CMK (cell line): ENCODE measurements around the gene CA10.

Source experiments
- DNase-seq: peaks from one replicate; pipeline ENCODE4 v3.0.0-alpha.2; 2010; ENCODE audit warnings: low read depth

CA10 gene

DNA sequence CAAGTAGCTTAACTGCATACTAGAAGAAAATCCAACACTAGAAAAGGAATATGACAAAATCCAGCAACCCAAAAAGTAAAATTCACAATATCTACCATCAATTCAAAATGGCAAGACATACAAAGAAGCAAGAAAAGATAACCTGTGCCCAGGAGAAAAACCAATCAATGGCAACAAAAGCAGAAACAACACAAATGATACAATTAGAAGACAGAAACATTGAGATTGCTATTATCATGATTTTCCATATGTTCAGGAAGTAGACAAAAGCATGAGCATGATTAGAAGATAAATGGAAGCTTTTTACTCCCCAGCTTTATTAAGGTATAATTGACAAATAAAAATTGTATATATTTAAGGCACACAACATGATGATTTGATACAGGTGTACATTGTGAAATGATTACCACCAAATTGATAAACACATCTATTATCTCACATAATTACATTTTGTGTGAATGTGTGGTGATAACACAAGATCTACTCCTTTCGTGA is 117.3 kb downstream of the CA10 start:
- no peak for DNase-seq

DNA sequence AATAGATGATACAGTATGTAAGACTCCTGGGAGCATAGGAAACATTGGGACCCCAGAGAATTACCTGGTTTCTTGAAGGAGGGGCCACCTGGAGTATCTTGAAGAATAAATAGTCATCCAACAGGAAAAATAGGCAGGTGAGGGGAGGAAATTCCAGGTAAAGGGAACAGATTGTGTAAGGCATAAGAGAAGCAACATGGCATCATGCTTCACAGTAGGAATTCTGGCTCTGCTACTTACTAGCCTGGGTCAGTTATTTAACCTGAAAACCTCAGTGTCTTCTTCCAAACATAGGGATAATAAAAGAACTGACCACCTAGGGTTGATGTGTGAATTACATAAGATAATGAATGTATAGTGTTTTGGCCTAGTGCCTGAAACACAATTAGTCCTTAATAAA is 122.1 kb downstream of the CA10 start:
- DNase-seq, result no peak

DNA sequence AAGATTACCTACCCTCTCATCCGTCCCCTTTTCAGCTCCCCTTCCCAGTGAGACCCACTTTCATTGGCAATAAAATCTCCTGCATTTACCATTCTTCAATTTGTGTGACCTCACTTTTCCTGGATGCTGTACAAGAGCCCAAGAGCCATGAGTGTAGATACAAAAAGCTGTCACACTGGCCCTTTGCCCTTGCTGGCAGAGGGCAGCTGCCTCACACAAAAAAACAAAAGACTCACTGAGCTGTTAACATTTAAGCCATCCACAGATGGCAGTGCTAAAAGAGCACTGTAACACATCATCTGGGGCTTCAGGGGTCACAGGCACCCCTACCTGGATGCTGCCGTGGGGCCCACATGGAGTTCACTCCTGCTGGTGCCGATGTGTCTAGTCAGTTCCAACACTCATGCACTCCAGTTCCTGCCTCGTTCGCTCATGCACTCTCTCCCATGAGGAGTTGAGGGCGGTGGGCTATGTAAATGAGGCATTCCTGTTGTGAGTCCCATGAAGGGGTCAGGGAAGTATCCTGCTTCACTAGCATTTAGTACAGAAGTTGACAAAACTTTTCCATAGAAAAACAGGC is 123.1 kb downstream of the CA10 start:
- DNase-seq, result no peak

DNA sequence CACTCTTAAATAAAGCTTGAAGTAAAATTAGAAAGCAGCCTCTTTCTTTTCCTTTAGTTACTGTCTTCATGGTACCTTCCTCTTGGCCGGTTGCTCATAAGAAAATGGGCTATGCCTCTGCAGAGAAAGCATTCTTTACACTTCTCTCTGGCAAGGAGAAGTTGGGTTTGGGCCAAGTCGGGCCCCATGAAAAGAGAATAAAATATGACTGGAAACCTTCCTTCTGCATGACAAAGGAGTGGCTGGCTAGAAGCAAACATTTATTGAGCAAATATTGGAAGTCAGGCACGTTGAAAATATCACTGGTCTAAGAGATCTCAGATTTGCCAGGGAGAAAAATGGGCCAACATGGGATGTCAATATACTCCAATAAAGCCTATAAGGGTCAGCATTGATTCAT is 126.1 kb downstream of the CA10 start:
- DNase-seq, result no peak

DNA sequence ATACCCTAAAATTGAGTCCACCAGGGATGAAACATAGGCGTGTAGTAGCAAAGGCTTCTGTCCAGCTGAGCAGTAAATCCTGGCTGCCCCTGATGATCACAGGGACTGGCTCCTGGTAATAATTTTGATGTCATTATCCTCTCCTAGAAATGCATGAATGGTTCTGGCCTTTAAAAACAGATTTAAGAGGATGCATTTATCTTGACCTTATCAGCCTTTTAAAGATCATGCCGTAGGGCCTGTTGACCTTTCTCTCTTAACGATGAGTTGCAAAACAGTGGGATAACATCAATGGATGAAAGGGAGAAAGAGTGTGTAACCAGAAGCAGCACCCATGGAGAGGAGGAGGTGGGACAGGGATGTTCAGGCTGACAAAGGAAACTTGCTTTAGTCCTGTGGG is 128.5 kb downstream of the CA10 start:
- DNase-seq, result no peak

DNA sequence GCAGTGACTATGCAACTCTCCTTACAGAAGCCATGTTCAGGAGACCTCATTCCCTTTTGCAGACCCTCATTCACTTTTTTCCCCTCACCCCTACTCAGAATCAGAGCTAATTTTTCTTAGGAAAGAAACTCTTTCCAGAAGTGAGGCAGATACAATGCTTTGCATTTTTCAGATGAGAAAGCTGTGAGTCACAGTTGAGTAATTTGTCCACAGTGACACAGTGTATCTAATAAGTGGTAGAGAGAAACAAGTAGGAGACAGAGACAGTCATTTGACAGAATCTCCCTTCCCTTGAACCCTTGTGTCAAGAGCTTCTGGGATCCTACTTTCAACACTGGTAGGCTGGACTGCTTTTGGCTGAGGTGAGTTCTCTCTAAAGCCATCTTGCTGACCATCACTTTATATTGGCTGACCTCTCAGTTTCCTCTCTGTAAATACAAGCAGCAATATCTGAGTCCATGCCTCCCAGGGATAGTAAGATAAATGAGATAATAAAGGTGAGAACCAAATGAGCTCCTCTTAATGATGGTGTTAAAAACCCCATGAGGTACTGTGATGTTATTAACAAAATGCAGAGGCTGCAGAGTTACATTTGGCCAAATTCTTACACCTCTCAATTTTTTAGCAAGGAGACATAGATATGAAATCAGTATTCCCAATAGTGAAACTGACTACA is 130.8 kb downstream of the CA10 start:
- no peak for DNase-seq

DNA sequence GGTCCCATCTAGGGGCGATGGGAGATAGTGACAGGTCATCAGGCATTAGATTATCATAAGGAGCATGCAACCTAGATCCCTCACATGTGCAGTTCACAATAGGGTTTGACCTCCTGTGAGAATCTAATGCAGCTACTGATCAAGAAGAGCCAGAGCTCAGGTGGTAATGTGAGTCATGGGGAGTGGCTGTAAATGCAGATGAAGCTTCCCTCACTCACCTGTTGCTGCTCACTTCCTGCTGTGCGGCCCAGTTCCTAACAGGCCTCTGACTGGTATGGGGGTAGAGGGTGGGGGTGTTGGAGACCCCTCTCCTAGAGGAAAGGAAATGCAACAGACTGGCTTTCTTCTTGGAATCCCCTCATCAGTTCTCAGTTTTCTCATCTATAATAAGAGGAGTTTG is 131.4 kb downstream of the CA10 start:
- DNase-seq, result no peak

DNA sequence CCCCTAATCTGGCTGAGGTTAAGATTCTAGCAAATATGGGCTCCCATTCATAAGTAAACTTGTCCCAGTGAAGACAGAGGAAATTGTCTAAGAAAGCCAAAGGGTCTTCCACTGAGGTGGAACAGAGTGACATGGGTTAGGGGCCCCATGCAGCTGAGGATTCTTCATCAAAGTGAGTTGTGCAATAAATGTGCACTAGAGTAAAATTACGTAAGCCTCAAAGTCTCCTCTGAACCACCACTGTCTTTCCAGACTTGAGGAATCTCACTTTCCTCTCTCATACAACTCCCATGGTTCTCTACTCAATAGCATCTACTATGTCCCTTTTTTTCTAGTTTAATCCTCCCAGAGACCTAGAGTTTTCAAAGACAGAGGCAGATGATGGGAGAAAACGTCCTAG is 132.4 kb downstream of the CA10 start:
- no peak for DNase-seq

DNA sequence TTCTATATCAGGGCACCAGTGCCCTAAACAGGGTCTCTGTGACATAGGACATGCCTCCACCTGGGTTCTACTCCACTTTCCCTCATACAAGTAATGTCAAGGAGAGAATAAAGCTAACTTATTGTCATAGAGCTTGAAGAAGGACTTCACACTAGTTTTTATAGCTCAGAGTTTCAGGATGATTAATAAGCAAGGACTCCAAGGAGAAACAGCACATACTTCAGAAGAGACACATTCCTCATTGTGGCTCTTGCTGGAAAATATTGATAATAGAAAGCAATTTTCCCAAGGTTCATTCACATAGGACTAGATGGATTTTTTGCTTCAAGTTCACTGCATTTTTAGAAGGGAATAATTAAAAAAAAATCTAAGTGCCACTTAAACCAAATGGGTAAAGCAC is 133.3 kb downstream of the CA10 start:
- no peak for DNase-seq

DNA sequence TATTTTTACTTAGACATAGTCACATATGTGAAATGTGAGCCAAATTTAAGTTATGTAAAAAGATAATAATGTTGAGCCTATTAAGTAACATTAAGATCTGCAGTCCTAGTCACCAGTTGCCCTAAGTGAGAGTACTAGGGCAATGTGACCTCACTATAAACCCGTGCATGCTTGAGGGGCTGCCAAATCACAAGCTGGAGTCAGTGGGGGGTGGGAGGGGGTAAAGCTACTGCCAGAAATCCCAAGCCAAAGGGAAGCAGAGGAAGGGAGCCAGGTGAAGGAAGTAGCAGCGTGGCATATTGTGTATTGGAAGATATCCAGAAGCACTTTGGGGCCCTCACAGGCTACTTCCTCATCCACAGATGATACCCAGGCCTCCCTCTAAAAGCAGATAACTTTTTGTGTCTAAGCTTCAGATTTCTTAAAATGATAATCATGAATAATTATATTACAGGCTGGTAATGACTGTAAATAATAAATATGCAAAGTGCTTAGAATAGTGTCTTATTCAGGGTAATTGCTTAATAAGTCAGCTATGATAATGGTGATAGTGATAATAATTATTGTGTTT is 134.1 kb downstream of the CA10 start:
- DNase-seq, result no peak

DNA sequence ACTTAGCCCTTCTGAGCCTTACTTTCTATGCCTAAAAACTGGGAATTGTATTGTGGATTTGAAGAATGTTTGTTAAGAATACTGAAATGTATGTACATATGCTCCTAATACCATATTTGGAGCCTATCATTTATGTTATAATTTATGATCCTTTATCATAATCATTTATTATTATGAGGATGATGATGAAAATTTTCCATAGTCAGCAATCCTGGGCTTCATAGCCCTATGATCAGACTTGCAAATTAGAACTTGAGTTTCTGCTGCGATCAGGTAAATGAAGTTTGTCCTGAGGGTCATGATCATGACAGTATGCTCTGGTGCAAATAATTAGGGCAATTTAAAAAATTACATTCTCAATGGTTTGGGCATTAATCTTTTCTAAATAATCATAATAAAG is 147.4 kb downstream of the CA10 start:
- DNase-seq, result no peak

DNA sequence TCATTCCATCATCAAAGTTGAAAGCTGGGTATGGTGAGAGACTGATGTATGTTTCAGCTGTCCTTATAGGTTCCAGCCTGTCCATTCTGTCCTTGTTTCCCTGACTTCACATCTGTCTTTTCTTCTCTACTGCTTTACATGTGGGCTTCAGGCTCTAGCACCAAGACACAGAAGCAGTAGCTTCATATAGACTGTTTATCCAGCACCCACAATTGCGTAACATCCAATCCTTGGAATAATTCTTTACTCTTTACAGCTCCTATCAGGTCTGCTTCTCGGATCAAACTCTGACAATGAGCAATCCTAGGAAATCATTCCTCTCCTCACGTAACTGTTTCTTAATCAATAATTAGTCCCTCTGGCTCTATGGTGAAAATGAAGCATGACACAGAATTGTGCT is 158.9 kb downstream of the CA10 start:
- no peak for DNase-seq

DNA sequence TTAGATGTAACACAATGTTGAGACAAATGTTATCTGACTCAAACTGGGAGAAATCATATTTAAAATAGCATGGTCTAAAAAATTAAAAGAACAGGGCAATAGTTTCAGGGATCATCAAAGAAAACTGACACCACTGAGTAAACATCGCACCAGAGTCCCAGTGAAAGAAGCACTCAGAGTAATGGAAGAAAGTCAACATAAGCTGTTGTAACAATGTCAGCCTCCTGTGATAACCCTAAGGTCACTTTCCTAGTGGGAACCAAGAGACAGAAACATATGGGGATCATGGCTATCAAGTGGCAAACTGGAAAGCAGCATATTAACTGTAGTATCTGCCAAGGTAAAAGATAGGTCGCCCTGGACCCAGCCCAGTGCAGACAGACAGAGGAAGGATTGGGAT is 160.8 kb downstream of the CA10 start:
- DNase-seq, result no peak

DNA sequence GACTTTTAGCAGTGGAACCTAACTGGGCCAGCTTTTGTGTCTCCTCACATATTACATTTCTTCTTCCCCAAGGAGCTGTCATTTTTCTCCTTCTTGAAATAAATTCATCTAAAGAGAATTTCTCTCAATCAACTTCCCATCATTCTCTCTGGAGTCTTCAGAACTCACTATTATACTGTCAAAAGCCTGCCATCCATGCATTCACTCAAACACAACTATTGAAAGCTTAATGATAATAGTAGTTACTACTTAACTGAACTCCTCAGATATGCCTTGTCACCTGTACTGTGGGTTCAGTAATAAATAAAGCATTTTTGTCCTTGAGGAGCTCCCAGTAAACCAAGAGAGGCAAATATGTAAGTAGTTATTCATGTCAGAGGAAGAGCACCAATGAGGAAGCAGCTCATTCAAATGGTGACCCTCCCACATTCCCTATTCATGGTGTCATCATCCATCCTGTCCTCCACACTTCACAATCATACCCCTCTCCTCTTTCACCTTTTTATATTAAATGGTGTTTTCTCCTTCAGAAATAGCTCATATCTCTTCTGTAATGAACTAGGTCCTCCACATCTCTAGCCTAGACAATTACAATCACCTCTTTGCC is 162.6 kb downstream of the CA10 start:
- DNase-seq, result no peak

DNA sequence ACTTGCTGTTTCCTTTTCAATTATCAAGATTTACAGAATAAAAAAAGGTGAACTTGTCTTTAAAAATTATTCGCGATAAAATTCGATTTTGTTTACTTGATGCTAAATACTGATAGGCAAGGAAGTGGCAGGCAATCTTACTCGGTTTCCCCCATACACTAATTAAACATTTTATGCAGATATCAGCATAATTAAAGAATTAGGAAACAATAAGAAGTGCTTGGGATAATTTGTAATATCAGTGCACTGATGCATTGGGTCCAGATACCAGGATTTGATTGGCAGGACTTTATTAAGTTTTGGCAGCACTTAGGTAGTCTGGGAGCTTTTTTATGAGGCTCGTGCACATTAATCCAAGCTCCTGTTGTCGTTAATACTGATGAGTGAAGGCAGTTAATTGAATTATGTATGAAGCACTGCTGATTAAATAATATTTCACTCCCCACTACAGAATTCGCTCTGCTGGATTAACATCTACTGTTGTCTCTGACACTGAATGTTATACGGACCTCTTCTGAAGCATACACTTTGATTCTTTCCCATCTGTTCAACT is 165.6 kb downstream of the CA10 start:
- DNase-seq, result no peak

DNA sequence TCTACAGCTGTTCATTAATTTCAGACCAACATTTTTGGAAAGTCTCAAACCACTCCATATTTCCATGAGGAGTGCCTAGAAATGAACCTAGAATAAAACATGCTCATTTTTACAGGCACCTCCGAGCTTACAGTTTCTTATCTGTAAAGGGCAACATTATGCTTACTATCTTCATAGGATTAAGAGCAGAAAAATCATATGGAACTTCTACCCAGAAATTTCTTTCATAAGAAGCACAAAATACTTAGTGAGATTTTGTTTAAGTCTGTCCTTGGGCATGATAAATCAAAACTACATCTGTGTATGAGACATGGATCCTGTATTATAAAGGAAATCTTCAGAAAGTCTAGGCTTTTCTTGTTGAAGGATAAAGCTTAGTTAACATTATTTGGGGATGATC is 187.4 kb downstream of the CA10 start:
- no peak for DNase-seq

DNA sequence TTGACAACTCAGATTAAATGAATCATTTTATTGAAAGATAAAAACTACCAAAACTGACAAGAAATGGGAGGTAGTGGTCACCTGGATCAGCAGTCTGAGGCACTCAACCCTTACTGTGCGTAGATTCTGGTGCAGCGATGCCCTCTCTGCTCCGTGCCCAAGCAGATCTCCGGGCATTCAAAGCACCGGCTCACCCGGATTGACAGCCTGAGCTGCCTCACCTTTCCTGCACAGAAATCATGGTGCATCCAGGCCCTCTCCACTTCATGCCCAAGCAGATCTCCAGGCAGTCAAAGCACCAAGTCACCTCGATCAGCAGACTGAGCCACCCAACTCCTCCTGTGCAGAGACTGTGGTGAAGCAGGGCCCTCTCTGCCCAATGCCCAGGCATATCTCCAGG is 196.8 kb downstream of the CA10 start:
- DNase-seq, result no peak

DNA sequence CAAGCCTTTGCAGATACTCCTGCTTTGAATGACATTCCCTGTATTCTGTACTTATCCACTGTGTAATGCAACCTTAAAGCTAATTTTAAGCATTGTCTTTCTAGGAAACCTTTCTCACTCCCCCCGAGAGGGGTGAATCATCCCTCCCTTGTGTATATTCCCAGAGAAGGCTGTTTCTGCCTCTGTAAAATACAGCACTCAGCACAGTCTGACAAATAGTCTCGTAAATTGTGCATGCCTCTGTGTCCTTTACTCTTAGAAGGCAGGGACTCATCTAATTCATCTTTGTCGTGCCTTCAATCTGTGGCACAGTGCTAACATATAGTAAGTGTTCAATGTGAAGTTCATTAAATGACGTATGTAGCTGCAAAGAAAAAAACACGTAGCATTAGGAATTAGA is 200.7 kb downstream of the CA10 start:
- DNase-seq, result no peak

DNA sequence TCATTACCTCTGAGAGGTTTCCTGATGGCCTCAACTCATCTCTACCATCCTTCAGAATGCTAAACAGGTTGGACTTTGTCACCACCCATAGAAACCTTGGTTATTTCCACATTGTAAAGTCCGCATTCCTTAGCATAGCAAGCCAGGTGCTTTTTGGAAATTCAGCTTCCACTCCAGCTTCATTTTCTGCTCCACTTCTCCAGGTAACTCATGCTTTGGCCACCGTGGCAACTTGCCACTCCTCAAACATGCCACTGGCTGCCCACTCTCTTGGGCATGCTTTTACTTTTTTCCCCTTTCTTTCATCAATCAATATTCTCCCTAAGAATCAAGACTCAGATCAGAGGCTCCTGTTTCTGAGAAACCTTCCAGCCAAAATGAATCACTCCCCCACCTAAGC is 203.3 kb downstream of the CA10 start:
- no peak for DNase-seq

DNA sequence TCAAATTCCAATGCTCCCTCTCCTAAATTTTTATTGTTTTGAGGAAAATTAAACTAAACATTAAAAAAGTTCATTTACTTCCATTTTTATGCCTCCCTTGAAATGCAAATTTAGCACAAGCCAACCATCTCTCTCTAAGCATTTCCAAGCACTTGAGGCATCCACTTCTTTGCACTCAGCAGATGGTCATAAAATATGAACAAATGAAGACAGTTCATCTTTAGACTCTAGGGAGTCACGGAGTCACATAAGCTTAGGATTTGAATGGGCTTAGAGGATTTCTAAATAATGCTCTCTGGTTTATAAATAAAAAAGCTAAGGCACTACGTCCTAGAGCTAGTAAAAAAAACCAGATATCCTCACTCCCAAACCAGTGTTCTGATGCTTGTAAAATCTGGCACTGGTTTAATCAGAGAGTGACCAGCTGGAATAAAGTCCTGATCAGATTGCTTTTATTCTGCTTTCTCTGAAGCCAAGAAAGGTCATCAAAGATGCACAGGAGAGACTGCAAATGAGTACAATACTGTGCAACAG is 204.2 kb downstream of the CA10 start:
- no peak for DNase-seq

DNA sequence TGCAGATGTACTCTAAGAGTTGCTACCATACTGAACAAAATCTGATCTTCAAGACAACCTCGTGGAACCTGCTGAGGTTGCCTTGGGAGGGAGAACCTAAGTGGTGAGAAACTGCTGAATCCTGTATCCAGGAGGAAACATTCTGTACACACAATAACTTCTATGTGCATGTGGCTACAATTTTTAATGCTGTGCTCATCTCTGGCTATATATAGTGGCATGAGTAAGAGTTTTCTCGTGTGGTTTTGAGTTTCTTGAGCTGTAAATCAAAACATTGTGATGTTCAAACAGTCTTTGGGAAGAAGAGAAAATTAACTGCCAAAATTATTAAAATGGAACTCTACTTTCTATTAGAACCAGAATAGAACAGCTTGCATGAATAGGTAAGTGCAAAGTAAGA is 206.8 kb downstream of the CA10 start:
- DNase-seq, result no peak

DNA sequence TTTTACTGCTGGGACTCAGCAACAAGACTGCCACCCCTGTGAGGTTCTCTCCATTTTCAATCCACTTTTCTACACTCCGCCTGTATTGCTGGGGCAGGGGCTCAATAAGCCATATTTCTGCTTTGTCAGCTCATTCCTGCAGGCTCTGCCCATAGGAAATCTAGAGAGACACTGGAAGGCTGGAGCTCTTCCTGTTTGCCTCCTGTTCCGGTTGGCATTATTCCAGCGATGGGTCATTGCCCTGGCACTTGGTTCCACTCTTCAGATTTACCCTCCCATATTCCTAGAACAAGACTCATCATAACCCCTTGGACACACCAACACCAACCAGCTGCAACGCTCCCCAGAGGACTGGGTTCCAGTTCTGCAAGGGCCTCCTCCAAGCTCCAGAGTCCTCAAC is 210.4 kb downstream of the CA10 start:
- no peak for DNase-seq

DNA sequence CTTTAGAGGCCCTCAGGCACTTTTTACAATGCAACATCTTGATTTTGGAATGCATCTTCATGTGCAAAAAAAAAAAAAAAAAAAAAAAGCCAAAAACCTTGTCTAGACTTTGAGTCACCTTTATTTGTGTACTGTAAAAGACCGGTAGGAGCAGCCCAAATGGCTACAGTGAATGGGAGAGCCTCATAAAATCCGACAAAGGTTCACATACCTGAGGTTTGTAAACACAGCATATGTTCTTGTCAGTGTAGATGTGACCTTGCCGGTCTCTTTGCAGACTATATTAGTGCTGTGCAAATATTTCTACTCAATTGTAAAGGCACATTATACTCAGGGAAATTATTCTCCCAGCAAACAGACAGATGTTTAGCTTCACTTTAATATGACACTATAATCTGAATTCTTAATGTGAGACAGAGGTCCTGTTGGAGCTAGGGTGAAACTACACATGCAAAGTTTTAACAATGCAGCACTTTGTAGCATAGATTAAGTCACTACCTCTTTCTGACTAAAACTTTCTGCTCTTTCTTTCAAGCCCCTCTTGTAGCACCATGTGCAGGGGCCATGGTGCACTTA is 211.3 kb downstream of the CA10 start:
- no peak for DNase-seq
